A172 (cell line): ENCODE measurements around the gene LRRC51. TPM values are rescaled to one million over a fixed set of nuclear protein-coding genes. Genes with fewer than 3 reads are reported as not detected.
"Not testable (repeated sequence)": the region's sequence is repeated elsewhere in the genome, so short reads cannot be mapped to it uniquely, and the experiment has no call there.

ENCODE experiments used
- DNase-seq: peaks from one replicate; pipeline ENCODE4 v3.0.0-alpha.2; 2015; ENCODE audit warnings: low spot score
- total RNA-seq: library from RNA; depleted of rRNA; stranded (reverse); fragments of >200 nt; shearing (Covaris generic); gene quantifications from 2 replicates; pipeline ENCODE4 v1.2.3, GENCODE V29; 2014

The LRRC51 gene
- total RNA-seq, 1 experiment from 2014 or later = 20.3 TPM

DNA sequence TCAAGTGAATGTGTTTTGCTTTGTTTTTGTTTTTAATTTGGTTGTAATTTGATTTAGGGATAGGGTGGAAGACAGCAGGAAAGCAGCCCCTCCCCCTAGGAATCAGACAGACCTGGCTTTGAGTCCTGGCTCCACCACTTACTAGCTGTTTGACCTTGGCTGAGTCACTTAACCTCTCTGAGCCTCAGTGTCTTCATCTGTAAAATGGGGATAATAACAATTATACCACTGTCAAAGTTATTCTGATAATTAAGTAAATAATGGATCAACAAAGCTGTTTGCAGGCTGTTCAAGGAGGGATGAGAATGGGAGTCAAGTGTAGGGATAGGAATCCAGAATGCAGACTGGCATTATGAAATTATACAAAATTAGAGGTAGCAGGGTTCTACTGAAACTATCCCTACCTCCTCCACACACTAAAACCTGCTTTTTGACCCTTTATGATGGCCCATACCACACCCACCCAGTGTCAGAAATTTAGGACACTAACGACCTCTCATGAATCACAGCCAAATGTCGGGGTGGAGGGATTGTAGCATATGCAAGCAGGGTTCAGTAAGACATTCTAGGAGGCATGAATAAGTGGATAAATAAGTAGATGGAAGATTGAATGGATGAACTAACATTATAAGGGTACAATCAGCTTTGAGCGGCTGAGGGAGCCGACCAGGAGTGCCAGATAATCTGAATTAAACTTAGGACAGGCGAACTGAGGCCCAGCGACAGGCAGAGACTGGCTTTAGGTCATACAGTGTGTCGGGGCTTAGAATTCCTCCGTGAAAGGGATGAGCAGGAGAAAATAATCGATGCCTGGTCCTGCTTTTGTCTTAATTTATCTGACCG lies 30.9 kb downstream of the LRRC51 start:
- DNase-seq = no peak

DNA sequence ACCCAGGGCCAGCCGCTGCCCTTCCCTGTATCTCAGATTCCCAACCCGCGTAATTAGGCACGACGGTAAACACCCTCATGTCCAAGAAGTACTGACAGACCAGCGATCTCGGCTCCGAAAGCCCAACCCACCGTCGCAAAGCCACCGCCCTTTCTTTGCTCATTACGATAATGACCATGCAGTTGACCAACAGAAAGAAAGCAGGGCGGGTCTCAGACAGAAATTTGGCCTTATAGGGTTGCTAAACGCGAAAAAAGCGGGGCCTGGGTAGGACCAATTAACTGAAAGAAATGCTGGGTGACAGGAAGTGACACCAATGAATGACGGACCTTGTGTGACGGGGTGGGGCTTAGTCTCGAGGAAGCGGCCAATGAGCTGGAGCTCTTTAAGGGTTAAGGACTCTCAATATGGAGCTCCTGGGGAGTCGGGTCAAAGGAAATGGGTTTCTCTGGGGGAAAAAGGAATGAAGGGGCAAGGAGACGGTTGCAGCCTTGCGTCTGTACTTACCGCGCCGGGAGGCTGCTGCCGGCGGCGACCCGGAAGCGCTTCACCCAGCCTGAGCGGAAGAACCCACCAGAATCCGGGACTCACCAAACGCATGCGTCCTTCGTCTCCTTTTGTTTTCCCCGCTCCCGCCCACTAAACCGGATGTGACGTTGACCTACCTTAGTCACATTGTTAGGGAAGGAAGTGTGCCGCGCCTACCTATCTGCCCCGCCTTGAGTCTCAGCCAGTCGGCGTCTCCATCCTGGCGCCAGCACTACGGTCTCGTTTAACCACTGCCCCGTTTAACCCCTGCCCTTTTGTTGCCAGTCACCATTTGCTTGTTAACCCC lies 31.7 kb downstream of the LRRC51 start, which contains the start of gene ANAPC15:
Gene ANAPC15, minus strand, starts transcription at position 553 of the 835 bp plus-strand sequence. CDS start 1,419 bp downstream, outside the sequence.
- DNase-seq = peak; percentile 100

DNA sequence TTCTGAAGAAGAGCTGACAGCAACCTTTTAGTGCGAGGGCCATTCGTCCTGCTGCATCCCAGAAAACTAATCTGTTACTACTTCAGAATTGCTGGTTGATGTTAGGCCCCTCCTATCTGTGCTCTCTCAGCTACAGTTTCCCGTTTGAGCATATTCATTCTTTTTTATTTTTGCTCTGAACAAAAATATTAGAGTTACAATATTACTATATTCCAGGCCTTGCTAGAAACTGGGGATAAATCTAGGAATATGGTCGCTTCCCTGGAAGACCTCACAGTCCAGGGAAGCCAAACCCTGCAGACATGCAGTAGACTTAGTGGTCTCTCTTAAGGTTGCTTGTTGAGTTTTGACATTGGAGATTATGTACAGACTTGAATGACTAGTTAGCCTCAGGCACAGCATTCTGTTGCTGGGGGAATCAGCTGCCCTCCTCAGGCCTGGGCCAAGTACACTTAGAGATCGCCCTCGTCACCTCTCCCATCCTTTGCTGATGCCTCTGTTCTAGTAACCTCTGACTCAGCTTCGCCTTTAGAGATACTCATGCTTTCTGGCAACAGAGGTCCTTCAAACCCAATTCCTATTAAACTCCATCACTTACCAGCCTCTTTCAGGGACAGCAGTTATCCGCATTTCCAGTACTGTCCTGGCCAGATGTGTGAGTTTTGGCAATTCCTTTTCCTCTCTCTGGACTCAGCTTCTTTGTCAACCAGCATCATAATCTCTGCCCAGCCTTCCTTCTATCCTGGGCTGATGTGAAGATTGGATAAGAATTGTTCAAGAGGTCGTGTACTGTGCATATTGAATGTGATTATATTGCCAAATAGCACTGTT lies 32.5 kb downstream of the LRRC51 start:
- peak; percentile 26 for DNase-seq

DNA sequence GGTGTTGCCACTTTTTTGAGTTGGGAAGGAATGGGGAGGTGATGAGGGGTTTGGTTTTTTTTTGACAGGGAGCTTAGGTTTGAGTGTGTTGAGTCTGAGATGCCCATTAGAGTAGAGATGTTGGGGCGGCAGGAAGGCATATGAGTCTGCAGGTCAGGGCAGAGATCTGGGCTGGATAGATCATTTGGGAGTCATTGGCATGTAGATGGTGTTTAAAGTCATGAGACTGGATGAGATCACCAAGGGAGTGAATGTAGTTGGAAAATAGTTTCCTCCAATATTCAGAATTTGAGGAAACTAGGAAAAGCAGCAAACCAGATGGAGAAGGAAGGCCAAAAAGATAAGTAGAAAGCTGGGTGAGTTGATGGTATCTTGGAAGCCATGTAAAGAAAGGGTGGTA lies 33.9 kb downstream of the LRRC51 start:
- DNase-seq = no peak

DNA sequence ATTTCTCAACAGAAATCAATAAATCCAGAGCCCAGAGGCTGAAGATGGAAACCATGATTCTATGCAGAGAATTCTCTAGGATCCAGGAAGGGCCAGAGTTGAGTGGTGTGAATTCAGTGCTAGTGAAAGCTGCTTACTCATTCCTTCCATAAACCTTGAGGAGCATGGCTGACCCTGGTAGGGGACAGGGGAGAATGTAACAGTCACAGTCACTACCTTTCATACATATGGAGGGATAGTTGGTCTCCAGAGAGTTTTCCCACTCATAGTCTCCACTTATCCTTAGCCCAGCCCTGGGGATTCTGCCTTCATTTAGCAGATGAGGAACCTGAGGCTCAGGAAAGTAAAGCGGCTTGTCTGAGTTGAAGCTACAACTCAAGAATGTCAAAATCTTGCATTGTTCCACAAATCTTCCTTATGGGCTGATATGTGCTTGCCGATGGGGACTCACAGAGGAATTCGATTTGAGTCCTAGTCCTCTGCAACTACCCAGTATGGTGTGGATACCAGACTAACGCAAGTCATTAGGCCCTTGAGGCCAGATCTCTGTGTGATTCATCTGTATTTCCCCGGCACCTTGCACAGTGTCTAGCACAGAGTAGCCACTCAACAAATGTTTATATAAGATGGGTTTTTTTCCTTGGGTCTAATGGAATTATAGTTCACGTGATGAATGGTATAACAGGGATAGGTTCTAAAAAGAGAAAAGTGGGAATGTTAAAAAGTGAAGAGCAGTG lies 35.5 kb downstream of the LRRC51 start:
- DNase-seq = no peak

DNA sequence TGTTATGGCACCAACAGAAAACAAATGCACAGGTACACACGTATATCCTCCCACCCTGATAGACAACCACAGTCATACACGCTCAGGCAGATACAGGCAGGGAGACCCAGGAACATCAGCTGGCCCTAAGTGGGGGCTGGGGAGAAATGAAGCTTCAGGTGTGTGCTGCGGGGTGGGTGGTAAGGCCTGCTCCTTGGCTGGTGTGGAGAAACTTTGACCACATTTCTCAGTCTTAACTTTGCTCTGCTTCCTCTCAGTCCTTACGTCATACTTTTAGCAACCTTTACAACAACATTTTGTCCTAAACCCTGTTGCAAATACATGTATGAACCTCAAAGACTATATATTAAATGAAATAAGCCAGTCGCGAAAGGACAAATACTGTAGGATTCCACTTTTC lies 38.5 kb downstream of the LRRC51 start:
- DNase-seq = no peak

DNA sequence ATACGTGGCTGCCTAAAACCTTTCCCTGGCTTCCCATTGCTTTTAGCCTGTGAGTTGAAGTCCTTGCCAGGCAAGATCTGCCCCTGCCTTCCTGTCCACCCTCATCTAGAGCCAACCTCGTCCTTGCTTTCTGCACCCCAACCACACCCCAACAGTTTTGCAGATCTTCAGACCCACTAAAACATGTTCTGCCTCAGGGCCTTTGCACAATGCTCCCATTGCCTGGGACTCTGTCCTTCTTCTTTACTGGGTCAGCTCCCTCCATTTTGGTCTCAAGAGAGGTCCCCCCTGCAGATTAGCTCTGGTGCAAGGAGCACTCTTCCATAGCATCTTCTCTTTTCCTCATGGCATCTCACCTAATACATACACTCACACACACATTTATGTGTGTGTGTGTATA lies 40.3 kb downstream of the LRRC51 start:
- no peak for DNase-seq

DNA sequence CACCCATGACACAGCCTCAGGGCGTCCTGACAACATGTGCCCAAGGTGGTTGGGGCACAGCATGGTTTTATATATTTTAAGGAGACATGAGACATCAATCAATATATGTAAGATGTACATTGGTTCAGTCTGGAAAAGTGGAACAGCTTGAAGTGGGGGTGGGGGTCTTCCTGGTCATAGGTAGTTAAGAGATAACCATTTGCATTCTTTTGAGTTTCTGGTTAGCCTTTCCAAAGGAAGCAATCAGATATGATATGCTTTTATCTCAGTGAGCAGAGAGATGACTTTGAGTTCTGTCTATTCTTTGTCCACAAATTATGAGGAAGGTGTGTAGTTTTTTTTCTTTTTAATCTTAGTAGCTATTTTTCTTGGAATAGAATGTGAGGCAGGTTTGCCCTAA lies 42.0 kb downstream of the LRRC51 start:
- DNase-seq = no peak

DNA sequence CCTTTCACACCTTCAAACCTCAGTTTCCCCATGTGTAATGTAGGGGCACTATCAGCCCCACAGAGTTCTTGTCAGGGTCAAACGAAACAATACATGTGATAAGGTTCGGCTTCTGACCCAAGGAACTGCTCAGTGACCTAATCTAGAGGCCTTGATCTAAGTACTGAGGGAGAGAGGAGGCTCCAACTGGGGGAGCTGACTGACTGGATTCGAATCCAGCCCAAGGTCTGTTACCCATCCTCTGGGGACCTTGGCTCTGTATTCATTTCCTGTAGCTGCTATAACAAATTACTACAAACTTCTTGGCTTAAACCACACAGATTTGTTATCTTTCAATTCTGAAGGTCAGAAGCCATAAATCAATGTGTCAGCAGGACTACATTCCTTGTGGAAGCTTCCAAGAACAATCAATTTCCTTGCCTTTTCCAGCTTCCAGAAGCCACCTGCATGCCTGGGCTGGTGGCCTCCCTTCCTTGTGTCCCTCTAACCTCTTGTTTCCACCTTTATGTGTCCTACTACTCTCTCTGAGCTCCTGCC lies 42.5 kb downstream of the LRRC51 start:
- no peak for DNase-seq

DNA sequence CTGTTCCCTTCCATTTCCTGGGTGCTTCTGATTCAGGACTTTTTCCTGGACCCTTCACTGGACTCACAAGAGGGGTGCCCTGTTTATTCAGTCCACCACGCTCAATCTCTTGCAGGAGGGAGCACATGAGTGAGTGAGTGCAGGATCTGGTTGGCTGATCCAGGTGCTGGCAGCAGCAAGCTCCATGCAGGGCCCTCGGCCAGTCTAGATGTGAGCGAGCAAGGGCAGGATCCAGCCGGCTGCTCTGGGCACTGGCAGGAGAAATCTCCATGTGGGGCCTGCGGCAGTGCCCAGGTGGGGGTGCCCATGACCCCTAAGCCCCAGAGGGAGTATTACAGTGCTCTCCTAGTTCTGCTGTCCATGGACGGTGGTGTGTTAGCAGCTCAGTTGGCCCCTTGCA lies 43.4 kb downstream of the LRRC51 start:
- no peak for DNase-seq

DNA sequence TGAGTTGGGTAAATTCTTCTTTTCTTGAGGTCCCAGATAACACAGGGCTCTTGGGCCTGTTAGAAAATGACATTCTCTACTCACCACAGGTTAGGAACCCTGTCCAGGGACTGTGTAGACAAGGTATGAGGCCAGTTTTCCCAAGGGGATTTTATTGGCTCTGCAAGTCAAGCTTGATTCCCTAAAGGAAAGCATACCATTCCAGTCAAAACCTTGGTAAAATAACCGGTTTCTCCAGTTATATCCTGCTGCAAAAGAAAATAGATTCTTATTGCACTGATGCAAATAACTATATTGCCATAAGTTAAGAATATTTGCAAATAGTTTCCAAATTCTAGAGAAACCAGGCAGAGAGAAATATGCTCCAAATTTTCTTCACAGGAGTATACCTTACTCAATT lies 45.3 kb downstream of the LRRC51 start:
- no peak for DNase-seq

DNA sequence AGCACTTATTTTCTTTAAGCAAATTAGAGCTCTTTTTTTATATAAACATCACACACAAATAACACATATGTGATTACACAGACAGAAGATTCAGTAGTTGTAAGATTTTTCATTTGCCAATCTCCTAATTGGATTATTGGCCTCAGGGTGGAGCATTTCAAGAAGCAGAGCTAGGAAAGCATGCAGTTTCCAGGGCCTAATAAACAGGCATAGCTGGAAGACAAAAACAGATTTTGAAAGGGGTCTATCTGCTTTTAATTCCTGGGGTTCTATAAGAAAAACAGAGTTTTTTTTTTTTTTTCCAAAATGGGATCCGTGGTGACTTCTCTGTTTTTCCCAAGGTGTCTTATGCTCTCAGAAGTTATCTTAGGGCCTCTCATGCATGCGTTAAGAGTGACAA lies 47.3 kb downstream of the LRRC51 start:
- DNase-seq = no peak

DNA sequence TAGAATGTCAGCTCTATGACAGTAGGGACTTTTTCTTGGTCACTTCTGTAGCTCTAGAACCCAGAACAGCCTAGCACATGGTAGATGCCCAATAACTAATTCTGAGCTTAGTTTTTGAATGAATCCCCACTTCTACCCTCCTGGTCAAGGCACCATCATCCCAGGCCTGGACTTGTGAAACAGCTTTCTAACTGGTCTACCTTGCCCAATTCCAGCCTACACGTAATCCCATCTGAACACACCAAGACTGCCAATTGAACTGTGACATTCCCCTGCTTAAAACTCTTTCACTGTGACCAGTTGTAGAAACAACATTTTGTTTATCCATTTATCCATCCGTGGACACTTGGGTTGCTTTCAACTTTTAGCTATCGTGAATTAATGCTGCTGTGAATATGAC lies 48.7 kb downstream of the LRRC51 start:
- DNase-seq = no peak

DNA sequence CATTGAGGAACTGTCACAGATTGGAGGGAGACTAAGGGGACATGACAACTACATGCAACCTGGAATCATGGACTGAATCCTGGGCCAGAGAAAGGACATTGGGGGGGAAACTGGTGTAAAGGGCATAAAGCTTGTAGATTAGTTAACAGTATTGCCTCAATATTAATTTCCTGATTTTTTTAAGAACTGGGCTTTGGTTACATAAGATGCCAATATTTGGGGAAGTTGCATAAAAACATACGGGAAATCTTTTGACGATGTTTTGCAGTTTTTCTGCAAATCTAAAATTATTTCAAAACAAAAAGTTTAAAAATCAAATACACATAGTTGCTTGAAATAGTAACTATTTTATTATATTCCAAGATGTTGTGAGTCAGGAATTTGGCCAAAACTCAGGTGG lies 52.0 kb downstream of the LRRC51 start:
- no peak for DNase-seq

DNA sequence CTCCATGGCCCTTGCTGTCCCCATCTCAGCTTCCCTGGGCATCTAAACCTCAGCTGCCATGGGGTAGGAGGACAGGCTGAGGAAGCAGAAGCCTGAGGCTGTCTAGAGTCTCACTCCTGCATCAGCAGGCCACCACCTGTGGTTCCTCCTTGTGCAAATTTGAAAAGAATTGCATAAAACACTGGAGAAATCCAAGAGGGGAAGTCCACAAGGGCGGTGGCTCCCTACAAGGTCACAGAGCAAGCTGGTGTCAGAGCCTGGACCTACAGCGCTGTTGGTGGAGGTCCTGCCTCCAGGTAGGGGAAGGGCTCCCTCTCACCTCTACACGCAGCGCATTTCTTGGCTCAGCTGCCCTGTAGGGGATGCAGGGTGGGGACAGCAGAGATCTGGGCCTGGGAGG lies 54.8 kb downstream of the LRRC51 start, which contains the start of gene FOLR3:
Gene FOLR3, plus strand, starts transcription at position 253 of the 400 bp plus-strand sequence. CDS start 228 bp downstream, outside the sequence.
- not testable (repeated sequence) for DNase-seq

DNA sequence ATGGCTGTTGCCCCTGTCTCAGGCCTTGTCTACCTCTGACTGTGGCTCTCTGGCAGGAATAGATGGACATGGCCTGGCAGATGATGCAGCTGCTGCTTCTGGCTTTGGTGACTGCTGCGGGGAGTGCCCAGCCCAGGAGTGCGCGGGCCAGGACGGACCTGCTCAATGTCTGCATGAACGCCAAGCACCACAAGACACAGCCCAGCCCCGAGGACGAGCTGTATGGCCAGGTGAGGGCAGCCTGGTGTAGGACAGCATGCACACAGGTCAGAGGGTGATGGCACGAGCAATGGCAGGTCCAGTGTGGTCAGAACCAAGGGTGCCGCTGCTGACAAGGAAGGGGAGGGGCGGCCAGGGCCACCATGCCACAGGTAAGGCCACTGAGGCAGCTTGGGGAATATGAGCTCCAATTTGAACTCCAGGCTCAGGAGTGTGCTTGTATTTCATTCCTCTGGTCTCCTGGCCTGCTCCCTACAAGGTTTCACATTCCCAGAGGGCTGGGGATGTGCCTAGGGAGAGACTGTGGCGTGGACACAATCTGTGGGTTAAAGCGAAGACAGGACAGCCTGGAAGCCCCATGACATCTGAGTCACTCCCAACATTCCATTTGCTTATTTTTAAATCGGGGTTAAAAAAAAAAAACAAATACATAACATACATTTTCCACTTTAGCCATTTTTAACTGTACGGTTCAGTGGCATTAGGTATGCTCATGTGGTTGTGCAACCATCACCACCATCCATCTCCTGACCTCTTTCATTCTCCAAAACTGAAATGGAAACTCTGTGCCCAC lies 55.4 kb downstream of the LRRC51 start:
- DNase-seq = no peak

DNA sequence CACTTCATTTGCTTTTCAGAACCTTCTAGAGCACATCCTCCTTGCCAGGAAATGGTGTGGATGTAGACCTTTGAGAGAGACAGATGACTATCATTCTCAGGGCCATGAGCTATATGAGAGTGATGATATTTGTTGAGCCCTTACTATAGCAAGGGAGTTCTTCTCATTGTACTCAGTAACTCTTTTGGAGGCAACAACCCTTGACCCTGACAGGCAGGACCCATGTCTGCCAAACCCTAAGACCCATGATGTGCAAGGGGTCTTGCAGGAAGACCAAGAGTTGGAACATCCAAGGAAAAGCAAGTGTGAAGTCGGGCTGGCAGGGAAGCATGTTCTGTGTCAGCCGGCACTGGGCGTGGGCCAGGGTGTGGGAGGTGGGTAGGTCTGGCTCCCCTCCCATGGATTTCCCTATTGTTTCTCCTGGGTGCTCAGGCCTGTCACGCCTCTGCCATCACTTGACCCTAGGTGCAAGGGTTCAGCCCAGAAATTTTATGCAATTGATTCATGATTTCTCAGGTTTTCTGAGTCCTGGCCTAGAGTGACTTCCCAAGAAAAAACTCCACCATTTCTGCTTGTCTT lies 56.1 kb downstream of the LRRC51 start:
- no peak for DNase-seq

DNA sequence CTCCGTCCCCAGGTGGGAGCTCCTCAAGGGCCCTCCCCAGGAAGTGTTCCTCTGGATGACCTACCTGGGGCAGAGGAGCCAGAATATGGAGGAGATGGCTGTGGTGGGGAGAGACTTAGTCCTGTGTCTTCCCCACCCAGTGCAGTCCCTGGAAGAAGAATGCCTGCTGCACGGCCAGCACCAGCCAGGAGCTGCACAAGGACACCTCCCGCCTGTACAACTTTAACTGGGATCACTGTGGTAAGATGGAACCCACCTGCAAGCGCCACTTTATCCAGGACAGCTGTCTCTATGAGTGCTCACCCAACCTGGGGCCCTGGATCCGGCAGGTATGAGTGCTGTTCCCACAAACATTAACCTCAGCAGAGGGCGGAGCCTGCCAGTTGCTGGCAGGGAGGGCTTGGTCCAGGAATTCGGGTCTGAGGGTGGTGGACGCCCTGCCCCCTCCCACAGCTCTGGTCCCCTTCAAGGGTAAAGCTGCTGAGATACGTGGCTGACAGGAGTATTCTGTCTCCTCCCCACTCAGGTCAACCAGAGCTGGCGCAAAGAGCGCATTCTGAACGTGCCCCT lies 58.3 kb downstream of the LRRC51 start:
- DNase-seq = no peak

DNA sequence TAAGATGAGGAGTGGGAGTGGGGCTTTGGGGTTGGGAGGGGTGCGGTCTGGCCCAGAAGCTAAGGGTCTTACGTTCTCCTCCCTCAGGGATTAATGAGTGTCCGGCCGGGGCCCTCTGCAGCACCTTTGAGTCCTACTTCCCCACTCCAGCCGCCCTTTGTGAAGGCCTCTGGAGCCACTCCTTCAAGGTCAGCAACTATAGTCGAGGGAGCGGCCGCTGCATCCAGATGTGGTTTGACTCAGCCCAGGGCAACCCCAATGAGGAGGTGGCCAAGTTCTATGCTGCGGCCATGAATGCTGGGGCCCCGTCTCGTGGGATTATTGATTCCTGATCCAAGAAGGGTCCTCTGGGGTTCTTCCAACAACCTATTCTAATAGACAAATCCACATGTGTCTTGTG lies 58.9 kb downstream of the LRRC51 start:
- no peak for DNase-seq
